SH-SY5Y (cell line): ENCODE results near the gene SCN9A.

Source experiments
- GATA2 ChIP-seq: IDR thresholded peaks from 2 replicates; pipeline ENCODE4 v1.6.1; 2011; ENCODE audit warnings: mild to moderate bottlenecking, low read depth, low read length
- GATA3 ChIP-seq: IDR thresholded peaks from 2 replicates; pipeline ENCODE4 v1.6.1; 2011; ENCODE audit warnings: low read depth, mild to moderate bottlenecking, low read length, moderate library complexity

The SCN9A gene

DNA sequence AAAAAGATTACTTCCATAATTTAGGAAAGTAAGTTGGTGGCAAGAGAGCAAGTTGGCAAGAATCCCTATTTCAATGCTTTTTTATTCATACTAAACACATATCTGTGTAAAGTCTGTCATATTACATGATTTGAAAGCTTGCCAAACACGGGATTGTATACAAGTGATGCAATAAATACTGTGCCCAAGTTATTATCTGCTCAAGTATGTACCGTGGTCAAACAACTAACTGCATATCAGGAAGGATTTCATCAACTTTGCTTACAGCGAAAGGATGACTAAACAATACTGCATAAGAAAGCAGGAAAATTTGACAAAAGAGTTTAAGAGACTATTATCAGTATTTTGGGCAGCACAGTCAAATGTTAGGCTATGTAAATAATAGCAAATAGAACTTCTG lies 178.3 kb downstream of the SCN9A start:
- TF ChIP-seq GATA2 (no peak), GATA3 (no peak)

DNA sequence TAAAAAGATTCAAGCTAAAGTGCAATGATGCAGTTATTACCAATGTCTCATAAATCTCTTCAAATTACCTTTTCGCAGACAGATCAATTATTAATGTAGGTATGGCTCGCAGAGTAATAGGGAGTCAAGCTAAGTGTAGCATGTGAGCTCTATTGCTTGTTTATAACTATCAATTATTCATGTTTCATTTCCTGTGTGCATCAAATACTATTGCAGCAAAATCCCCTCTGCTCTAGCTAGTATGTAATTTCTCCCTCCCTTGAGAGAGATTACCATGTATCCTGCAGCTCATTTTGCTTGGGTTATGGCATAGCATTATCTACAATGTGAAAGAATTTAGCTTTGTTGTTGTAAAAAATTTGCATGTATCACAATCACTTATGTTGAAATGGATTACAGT lies 182.3 kb downstream of the SCN9A start:
- TF ChIP-seq GATA3: no peak
- no peak for TF ChIP-seq GATA2

DNA sequence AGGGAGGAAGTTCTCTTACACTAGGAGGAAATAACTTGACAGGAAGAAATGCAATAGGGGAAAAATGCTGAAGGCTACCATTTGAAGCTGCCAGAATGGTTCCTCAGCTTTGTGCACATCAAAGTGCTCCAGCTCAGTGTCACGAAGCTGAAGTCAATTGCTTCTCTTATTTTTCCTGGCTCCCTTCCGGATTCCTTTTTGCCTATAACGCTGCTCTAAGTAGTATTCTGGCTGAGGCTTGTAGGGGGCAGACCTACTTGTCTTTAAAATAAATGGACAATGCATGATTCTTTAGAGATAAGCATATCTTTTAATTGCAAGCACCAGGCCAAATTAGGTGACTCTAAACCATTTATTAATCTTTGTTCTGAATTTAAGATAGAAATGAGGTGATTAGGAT lies 187.7 kb downstream of the SCN9A start:
- TF ChIP-seq GATA3 (no peak), GATA2 (no peak)

DNA sequence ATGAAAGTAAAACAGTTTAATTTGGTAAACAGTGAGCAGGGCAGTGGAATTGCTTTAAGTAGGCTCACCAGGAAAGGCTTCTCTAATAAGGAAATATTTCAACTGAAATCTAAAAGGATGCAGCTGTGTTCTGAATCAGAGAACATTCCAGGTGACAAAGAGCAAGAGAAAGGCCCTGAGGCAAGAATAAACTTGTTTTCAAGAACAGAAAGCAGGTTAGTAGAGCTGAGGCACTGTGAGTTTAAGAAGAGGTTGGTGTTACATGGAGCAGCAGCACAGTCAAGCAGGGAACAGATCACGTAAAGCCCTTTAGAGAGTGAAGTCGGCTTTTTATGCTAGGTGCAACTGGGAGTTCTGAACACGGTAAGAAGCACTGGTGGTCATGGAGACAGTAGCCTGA lies 191.0 kb downstream of the SCN9A start:
- TF ChIP-seq GATA3 (no peak), GATA2 (no peak)

DNA sequence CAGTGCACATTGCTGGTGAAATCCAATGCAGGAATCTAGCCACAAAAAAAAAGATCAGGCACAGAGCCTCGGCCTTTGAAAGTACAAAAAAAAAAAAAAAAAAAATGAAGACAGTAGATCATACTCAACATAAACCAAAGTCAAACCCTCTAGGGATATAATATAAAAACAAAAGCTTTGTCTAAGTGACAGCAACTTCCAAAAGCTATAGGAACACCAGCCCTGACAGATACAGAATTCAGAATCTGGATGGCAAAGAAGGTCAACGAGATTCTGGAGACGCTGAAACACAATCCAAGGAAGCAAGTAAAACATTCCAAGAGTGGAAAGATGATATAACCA lies 194.0 kb downstream of the SCN9A start:
- no peak for TF ChIP-seq GATA2
- no peak for TF ChIP-seq GATA3

DNA sequence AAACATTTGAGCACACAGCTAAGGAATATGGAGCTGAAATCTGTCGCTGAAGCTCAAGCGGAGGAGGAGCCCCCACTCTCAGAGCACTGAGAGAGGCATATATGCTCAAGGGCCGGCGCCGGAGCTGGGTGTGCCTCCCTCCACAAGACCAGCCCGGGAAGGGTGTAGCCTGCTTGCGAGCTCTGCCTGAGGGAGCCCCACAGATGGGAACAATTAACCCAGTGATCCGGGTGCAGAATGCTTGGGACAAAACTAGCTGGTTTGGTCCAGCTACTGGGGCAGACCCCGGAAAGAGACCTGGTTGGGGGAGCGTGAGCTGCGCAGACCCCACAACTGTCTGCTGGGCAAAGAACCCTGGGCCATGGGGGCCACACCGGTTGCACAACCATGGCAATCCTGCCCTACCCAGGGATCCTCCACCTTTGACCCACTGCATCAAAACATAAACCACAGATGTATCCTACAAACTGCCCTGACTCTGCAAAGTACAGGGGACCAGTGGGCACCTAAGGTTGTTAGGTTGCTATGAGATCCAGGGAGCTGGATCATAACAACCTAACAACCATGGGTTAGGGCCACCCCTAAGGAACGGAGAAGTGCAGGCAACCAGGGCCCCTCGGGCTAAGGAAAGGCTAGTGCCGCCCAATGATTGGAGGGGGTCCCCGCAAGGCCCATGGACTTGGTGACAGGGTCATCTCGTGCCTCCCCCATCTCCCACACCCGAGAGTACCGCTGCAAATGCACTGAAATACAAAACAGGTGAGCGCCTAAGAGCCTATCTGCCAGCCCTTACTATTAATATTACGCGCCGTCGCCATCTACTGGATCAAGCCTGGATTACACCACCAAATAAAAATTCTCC lies 194.6 kb downstream of the SCN9A start:
- TF ChIP-seq GATA3: no peak
- TF ChIP-seq GATA2: no peak

DNA sequence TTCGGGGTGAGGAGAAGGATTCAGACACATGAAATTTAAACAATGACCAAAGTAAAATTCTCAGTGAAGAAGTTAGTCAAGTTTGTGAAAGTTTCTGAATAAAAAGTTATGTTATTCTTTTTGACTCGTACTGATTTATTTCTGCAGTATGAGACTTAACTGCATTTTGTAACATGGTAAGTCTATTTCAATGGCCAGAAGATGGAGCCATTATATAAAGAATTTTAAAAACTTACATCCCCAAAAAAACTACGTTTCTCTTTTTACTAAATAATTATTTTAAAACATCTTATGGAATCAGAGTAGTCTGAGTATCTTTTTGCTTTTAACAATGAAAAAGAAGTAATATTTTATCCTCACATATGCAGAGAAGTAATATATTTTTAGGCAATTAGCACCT lies 196.5 kb downstream of the SCN9A start:
- TF ChIP-seq GATA3: no peak
- TF ChIP-seq GATA2: no peak

DNA sequence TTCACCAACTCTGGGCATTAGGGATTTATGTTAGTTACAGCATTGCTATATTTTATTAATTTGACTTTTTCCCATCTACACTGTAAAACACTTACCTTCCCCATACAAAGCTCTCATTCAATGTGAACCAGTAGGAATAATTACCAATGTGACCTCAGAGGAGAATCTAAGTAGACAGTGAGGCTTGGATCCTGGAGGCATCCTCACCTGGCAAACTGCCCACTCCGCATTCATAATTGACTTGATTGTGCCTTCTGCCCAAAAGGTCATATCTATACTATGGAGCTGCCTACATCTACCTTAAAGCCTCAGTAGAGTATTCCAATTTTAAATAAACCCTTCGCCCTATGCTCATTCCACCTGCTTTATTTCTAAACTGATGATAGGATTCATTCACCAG lies 202.5 kb downstream of the SCN9A start:
- TF ChIP-seq GATA2: no peak

DNA sequence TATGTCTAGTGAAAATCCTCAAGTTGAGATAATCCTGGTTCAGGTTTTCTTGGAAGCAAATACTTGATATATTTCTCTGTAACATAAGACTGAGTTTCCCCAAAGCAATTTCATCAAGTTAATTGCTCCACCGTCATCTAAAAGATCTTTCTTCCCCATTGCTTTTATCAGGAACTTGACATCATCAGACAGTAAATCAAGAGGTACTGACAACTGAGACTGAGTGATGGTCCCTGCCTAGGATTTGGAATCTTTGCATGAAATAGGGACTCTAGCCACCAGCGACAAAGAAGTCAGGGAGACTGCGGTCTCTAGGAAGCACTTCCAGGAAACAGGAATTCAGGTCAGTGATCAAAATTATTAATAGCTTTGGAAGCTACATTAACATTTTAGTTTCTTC lies 204.5 kb downstream of the SCN9A start:
- TF ChIP-seq GATA3 (no peak), GATA2 (no peak)

DNA sequence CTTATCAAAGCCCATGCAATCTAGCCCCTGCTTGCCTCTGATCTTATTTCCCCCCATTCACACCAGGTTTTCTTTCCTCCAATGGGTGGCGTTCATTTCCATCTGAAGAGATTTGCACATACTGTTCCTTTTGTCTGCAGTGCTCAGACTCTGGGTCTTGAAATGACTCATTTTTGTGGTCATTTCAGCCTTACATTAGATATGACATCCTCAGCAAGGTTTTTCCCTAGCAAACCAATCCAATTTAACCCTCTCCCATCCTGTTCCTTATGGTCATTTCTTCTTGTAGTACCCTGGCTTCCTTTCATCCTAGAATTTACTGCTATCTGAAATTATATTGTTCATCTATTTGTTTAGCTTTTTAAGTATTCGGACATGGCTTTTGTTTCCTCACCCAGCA lies 205.4 kb downstream of the SCN9A start:
- no peak for TF ChIP-seq GATA2
- no peak for TF ChIP-seq GATA3

DNA sequence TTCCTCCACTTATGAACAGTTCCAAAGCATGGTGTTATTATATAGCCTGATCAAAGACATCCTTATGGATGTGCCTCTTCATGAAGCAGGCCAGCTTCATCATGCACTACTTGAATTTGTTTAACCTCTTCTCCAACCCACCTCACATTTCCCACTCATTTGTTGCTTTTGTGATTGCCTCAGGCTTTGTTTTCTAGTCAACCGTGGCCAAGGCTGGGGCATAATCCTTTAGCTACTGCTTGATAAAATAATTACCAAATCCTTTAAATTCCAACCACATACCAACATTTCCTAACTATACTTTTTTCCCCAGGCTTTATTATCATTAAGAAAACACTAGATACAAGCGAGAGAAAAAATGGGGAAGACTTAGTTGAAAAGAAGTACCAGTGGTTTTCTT lies 208.3 kb downstream of the SCN9A start:
- TF ChIP-seq GATA2 (no peak), GATA3 (no peak)

DNA sequence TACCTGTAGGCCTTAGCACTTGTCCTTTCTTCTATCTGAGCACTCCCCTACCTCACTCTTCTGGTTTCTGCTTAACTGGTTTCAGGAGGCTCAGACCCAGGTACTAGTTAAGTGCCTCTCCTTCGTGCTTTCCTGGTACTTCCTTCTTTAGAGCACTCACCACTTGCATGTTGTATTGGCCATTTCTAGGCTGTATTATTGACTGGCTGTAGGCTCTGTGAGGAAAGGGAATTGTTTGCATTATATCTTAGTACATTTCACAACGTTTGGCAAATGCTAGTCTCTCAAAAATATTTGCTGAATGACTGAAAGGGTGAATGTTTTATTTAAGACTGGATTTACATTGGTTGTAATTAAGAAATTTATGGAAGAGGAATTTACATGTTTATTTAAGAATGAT lies 212.0 kb downstream of the SCN9A start:
- TF ChIP-seq GATA2 (no peak), GATA3 (no peak)

DNA sequence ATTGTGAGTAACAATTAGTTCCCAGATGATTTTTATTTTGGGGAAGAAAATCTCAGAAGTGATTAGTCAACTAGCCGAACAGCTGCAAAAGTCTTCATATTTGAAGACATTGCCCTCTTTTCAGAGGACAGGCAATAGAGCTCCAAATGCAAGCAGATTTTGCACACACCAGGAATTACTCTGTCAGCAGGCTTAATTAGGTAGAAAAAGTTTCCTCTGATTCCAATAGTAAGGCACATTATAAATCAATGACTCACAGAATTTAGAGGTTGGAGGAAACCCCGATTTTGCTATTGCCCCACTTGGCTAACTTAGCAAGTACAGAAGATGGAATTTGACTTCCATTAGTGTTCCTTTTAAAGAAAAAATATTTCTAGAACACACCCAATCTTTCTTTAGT lies 217.2 kb downstream of the SCN9A start:
- no peak for TF ChIP-seq GATA2
- TF ChIP-seq GATA3: no peak

DNA sequence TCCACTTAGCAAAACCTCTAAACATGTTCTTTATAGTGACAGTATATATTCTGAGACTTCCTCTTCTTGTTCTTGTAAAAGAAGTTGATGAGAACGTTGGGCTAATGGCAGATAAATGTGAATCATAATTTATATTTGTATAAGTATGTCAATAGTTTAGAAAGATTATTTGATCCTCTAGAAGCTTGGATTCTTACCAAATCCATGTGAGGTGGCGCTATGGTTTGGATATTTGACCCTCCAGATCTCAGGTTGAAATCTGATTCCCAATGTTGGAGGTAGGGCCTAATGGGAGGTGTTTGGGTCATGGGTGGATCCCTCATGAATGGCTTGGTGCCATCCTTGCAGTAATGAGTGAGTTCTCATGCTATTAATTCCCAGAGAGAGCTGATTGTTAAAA lies 218.2 kb downstream of the SCN9A start:
- TF ChIP-seq GATA2: no peak
- no peak for TF ChIP-seq GATA3

DNA sequence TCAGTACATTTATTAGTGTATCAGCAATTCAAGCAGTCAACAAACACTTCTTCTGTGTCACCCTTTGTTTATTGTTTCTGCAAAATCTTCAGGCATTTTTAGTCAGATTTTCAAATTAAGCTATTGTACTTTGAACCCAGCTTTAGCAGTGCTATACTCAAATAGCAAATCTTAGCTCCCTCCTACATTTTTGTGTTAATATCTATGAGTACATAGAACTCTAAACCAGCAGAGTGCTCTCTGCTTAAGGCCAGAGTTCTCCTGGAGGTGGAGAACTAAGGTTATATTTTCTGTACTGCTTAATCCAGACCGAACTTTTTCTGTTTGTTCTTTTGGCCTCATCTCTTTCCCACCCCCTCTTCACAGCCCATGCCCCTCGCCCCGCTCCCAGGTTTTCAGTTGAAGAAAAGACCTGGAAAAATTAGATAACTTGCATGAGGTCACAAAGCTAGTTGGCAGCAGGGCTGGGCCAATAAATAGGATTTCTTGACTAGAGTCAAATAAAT lies 218.7 kb downstream of the SCN9A start:
- TF ChIP-seq GATA3 (no peak), GATA2 (no peak)

DNA sequence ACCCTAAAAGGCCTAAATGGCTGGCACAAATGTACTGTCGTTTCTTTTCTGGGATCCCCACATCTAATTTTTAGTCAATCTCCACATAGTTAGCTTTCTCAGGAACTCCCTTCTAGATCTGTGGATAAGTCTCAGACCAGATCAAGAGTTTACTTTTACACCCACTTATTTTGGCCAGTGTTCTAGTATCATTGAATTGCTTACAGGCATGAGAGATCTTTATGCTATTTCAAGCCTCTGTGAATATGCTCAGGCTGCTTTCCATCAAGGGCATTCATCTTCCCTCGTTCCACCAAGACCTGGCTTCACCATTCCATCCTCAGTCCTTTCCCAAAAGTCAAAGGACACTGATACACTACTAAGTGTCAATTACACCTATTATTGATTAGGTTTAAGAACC lies 220.2 kb downstream of the SCN9A start:
- TF ChIP-seq GATA3 (no peak), GATA2 (no peak)
